Measurements from ENCODE around the gene PHACTR2.

- no peak for TF ChIP-seq CTCF (IDR thresholded peaks at IDR 0.05)
- no peak for TF ChIP-seq POLR2A (IDR thresholded peaks at IDR 0.05)
These were observed 43.9 kb downstream of the PHACTR2 start for GRCh38 chr6:143721642-143722041.

Measured in testis (tissue), 2 donors.